K562 (cell line): ENCODE results near the gene ARHGAP29. TPM values are rescaled to one million over a fixed set of nuclear protein-coding genes. Genes with fewer than 3 reads are reported as not detected.

Experiments used
- ATAC-seq: fragments of 200-7000 bp; cut with Tn5 transposase; 3 replicates; pipeline ENCODE4 v1.9.1; 2020; ENCODE audit warnings: moderate library complexity
- BruUV-seq: library from RNA; stranded (reverse); fragments of 400-500 nt; replicated peaks from 2 replicates; lab custom pipeline; 2021; lab: Mats Ljungman, UMichigan
- CTCF ChIA-PET: fragments of 300-600 bp; formaldehyde crosslinking; extraction: SDS; loops from one replicate; lab custom pipeline; 2021; ENCODE audit warnings: low intra/inter-chr PET ratio; lab: Yijun Ruan, JAX
- POLR2A ChIA-PET: fragments of 300-600, 350-650 bp; sonication (Branson Sonifier 250); formaldehyde crosslinking; extraction: SDS; loops from one replicate; lab custom pipeline; 2021; ENCODE audit warnings: antibody characterized with exemption, inconsistent platforms; lab: Yijun Ruan, JAX
- DNase-seq, 4 experiments: peaks; one replicate each; pipeline versions ENCODE4 v3.0.0 to v3.0.0-alpha.2; 2011 to 2018; ENCODE audit warnings: low spot score in 3 of 4, mixed read lengths in 3 of 4; ENCODE audit errors: extremely low read depth in 1 of 4
- FAIRE-seq: peaks from 2 replicates; lab custom pipeline; 2011; peaks lifted over from hg19 to GRCh38; lab: Jason Lieb, UNC
- H2AFZ ChIP-seq: 2 replicates; pipeline ENCODE4 v1.6.0; 2011; ENCODE audit warnings: low read depth, low read length, control low read depth, inconsistent platforms
- H3K27ac ChIP-seq: fragments of 200-600 bp; 3 replicates; pipeline ENCODE4 v1.8.0; 2011; ENCODE audit warnings: low read depth, mild to moderate bottlenecking, control low read depth, inconsistent platforms, low read length, moderate library complexity, mixed read lengths; ENCODE audit errors: extremely low read depth
- H3K27me3 ChIP-seq, 2 experiments: fragments of 300-600 bp in 1 of 2; 2 replicates in 1 of 2; 3 replicates in 1 of 2; pipeline versions ENCODE4 v1.6.0 to v1.8.0; 2011; ENCODE audit warnings: inconsistent platforms in 2 of 2, low read length in 2 of 2, mild to moderate bottlenecking in 1 of 2, mixed read lengths in 1 of 2, moderate library complexity in 1 of 2; ENCODE audit not compliant: control insufficient read depth in 2 of 2, insufficient read depth in 2 of 2
- H3K36me3 ChIP-seq: fragments of 300-600 bp; 3 replicates; pipeline ENCODE4 v1.8.0; 2011; ENCODE audit warnings: mild to moderate bottlenecking, low read length, inconsistent platforms; ENCODE audit not compliant: control insufficient read depth, insufficient read depth
- H3K4me1 ChIP-seq, 2 experiments: fragments of 200-600 bp in 1 of 2; replicated peaks in 1 of 2; 2 replicates in 1 of 2; 3 replicates in 1 of 2; pipeline versions ENCODE4 v1.5.1 to v1.8.0; 2011; ENCODE audit warnings: inconsistent platforms in 2 of 2, low read length in 2 of 2, mild to moderate bottlenecking in 1 of 2, mixed read lengths in 1 of 2, moderate library complexity in 1 of 2; ENCODE audit not compliant: control insufficient read depth in 2 of 2, insufficient read depth in 2 of 2
- H3K4me2 ChIP-seq: 2 replicates; pipeline ENCODE4 v1.6.1; 2011; ENCODE audit warnings: low read length, control low read depth, inconsistent platforms, mixed read lengths; ENCODE audit not compliant: insufficient read depth
- H3K4me3 ChIP-seq: fragments of 200-600 bp; sonication (generic), shearing (Covaris generic); 2 replicates; pipeline ENCODE4 v1.5.1; 2016; ENCODE audit warnings: control low read depth, inconsistent platforms
- H3K79me2 ChIP-seq: fragments of 200-600 bp; 3 replicates; pipeline ENCODE4 v1.8.0; 2011; ENCODE audit warnings: low read length, inconsistent platforms; ENCODE audit not compliant: control insufficient read depth, insufficient read depth
- H3K9ac ChIP-seq, 2 experiments: 2 replicates each; pipeline versions ENCODE4 v1.6.0 to v1.6.1; 2011; ENCODE audit warnings: low read depth in 2 of 2, low read length in 2 of 2, control low read depth in 1 of 2, inconsistent platforms in 1 of 2, mild to moderate bottlenecking in 1 of 2, mixed read lengths in 1 of 2; ENCODE audit not compliant: insufficient read depth in 1 of 2
- H3K9me1 ChIP-seq: one replicate; pipeline ENCODE4 v1.6.0; 2011; ENCODE audit warnings: inconsistent platforms, mild to moderate bottlenecking, low read length, moderate library complexity; ENCODE audit not compliant: control insufficient read depth, insufficient read depth
- H3K9me3 ChIP-seq: replicated peaks from 2 replicates; pipeline ENCODE4 v1.5.1; 2011; ENCODE audit warnings: low read depth, low read length, inconsistent platforms; ENCODE audit not compliant: control insufficient read depth, insufficient read depth
- H4K20me1 ChIP-seq: replicated peaks from 2 replicates; pipeline ENCODE4 v1.6.1; 2011; ENCODE audit warnings: low read length, inconsistent platforms, mixed read lengths; ENCODE audit not compliant: control insufficient read depth, insufficient read depth
- ARID3A ChIP-seq: IDR thresholded peaks from 2 replicates; pipeline ENCODE4 v1.6.1; 2012; ENCODE audit warnings: low read depth, low read length, improper control_type of control experiment, borderline replicate concordance
- CREB3L1 ChIP-seq: fragments of 450-650 bp; IDR thresholded peaks from 2 replicates; pipeline ENCODE4 v1.6.1; 2014; ENCODE audit warnings: low read depth, mild to moderate bottlenecking, moderate library complexity, borderline replicate concordance
- CXXC5 ChIP-seq: fragments of 250-450 bp; sonication (Bioruptor Pico); IDR thresholded peaks from 2 replicates; pipeline ENCODE4 v1.8.0; 2022; ENCODE audit warnings: inconsistent platforms, mild to moderate bottlenecking, moderate library complexity
- DPF2 ChIP-seq: fragments of 450-650 bp; IDR thresholded peaks from 2 replicates; pipeline ENCODE4 v1.6.1; 2016
- KLF16 ChIP-seq: IDR thresholded peaks from 2 replicates; pipeline ENCODE4 v1.6.1; 2016; ENCODE audit warnings: antibody characterized with exemption
- MAFG ChIP-seq: fragments of 450-650 bp; conservative IDR thresholded peaks from 2 replicates; pipeline ENCODE4 v1.6.1; 2016; ENCODE audit warnings: missing genetic modification characterization, missing compliant biosample characterization
- NRF1 ChIP-seq, 2 experiments: fragments of 450-650 bp; IDR thresholded peaks in 1 of 2; conservative IDR thresholded peaks in 1 of 2; 2 replicates each; pipeline ENCODE4 v1.6.1; 2014; ENCODE audit warnings: mild to moderate bottlenecking in 2 of 2
- SAFB ChIP-seq: fragments of 200-400 bp; formaldehyde crosslinking; IDR thresholded peaks from 2 replicates; pipeline ENCODE4 v1.6.1; 2017; ENCODE audit warnings: low read depth, low read length, borderline replicate concordance
- STAT5B ChIP-seq: fragments of 250-450 bp; sonication (Bioruptor Pico); IDR thresholded peaks from 2 replicates; pipeline ENCODE4 v1.8.0; 2021; ENCODE audit warnings: mild to moderate bottlenecking, inconsistent platforms
- TGIF2 ChIP-seq: sonication (generic); formaldehyde crosslinking; IDR thresholded peaks from 2 replicates; pipeline ENCODE4 v1.8.1; 2022; ENCODE audit warnings: mild to moderate bottlenecking, missing genetic modification reagents, moderate library complexity
- ZNF121 ChIP-seq: sonication (generic); formaldehyde crosslinking; conservative IDR thresholded peaks from 2 replicates; pipeline ENCODE4 v1.8.0; 2022; ENCODE audit warnings: missing genetic modification reagents
- ZNF764 ChIP-seq: fragments of 250-450 bp; sonication (Bioruptor Pico); IDR thresholded peaks from 2 replicates; pipeline ENCODE4 v1.4.0; 2020; ENCODE audit warnings: low read depth, mild to moderate bottlenecking, moderate library complexity
- WGBS: fragments of 100-300 bp; shearing (Covaris generic); methylation state at CpG from one replicate; pipeline ENCODE4 v1.1.6; 2016; ENCODE audit warnings: low coverage, mixed read lengths; ENCODE audit not compliant: insufficient coverage; ENCODE audit errors: missing lambda C conversion rate; 5-methylcytosine and 5-hydroxymethylcytosine counted together
- in situ Hi-C: fragments of 300-500 bp; cut with MboI; formaldehyde crosslinking; loops from 4 replicates; pipeline ENCODE4 v1.15.0; 2018; ENCODE audit warnings: inconsistent platforms, mixed read lengths
- intact Hi-C: fragments of 100-400 bp; cut with micrococcal nuclease; formaldehyde crosslinking; loops from 2 replicates; pipeline ENCODE4 v1.14.2; 2022
- polyA plus RNA-seq, 8 experiments: library from polyadenylated mRNA; depleted of rRNA in 4 of 8; stranded (reverse) in 5 of 8; unstranded in 3 of 8; fragments of >200 nt; fragmentation: Nextera tagmentation in 2 of 8; fragmentation: Illumina TruSeq in 1 of 8; extraction: Ambion mirVana in 2 of 8; extraction: Trizol in 1 of 8; gene quantifications; 2 replicates each; pipeline versions ENCODE4 v1.2.1 to v1.2.3, GENCODE V29; 2011 to 2014; ENCODE audit warnings: inconsistent platforms in 1 of 8, missing spikeins in 1 of 8
- total RNA-seq, 7 experiments: library from RNA; depleted of rRNA in 6 of 7; stranded (reverse); fragments of >200 nt in 6 of 7; fragmentation: Illumina TruSeq in 2 of 7; extraction: Trizol in 2 of 7; gene quantifications; 2 replicates each; pipeline versions ENCODE4 v1.2.1 to v1.2.3, GENCODE V29; 2011 to 2021; ENCODE audit warnings: low replicate concordance in 1 of 7

Gene ARHGAP29
- total and polyA plus RNA-seq, 9 of the 15 experiments (the other 6 are each of a cell fraction or from before 2014, with no cell fraction given): under 0.01 to 0.13 (median 0.02) TPM; not detected in 5

GRCh38 chr1:94253456-94254017 is 16.2 kb upstream of the ARHGAP29 start:
- Histone ChIP-seq H3K4me1 (no peaks in the 10 kb centered on the region), H2AFZ (no peak overlapping the region), H4K20me1 (no peaks in the 10 kb centered on the region), H3K27ac (no peak overlapping the region), H3K9me1 (no peaks in the 10 kb centered on the region), H3K4me2 (no peak overlapping the region), H3K36me3 (no peaks in the 10 kb centered on the region), H3K9me3 (no peaks in the 10 kb centered on the region), H3K9ac (no peak overlapping the region), H3K4me3 (no peak overlapping the region), H3K79me2 (no peaks in the 10 kb centered on the region), H3K27me3 (peaks cover 0 to 5% of the 10 kb centered on the region in 2 experiments; a peak in 2 of 5 replicates)
- FAIRE-seq (no peak), ATAC-seq (no peak), DNase-seq (no peak)
- ChIA-PET CTCF (no interaction called here), POLR2A (interaction anchor here (1.1 kb wide), 1 partner anchor 12 kb away, joined by 3 read pairs; no protein-coding TSS in a partner anchor)
- in situ Hi-C loops (no loop called here), intact Hi-C loops (no loop called here)
- 14% methylated on average over 9 of the region's 9 CpGs for WGBS
- TF ChIP-seq CXXC5 (CRISPR knock-in tag) (0 out of 2 replicates have a peak, but pooled peaks have one; percentile 25), ZNF121 (CRISPR knock-in tag) (no peak), NRF1 (conservative IDR thresholded peaks at IDR 0.05 in 1 of 2, IDR thresholded peaks at IDR 0.05 in 1 of 2) (0 out of 4 replicates have a peak, but pooled peaks of 1 of the 2 experiments have one; percentile 14), KLF16 (no peak)
- BruUV-seq: no TSS peak

- H3K27me3 ChIP-seq: peaks cover 3 to 15% of the 10 kb centered on the region in 2 experiments; a peak in 4 of 5 replicates
- no peaks in the 10 kb centered on the region for H3K9me3 ChIP-seq
- no peak overlapping the region for H3K27ac ChIP-seq
- in situ Hi-C loops (no loop called here), intact Hi-C loops (no loop called here)
- H3K4me3 ChIP-seq: no peak overlapping the region
- H4K20me1 ChIP-seq: no peaks in the 10 kb centered on the region
- FAIRE-seq (no peak), ATAC-seq (no peak), DNase-seq (no peak)
- H3K9me1 ChIP-seq: no peaks in the 10 kb centered on the region
- ChIA-PET CTCF (no interaction called here), POLR2A (no interaction called here)
- H3K4me2 ChIP-seq: no peak overlapping the region
- WGBS: 0% methylated on average over 3 of the region's 3 CpGs
- BruUV-seq: no TSS peak
- no peaks in the 10 kb centered on the region for H3K79me2 ChIP-seq
- H2AFZ ChIP-seq: no peak overlapping the region
- H3K4me1 ChIP-seq: peaks cover 0 to 10% of the 10 kb centered on the region in 2 experiments; a peak in 2 of 5 replicates
- no peak overlapping the region for H3K9ac ChIP-seq
- H3K36me3 ChIP-seq: no peaks in the 10 kb centered on the region
- no peak for TF ChIP-seq MAFG (tag)
- no peak for TF ChIP-seq TGIF2 (CRISPR knock-in tag)
- TF ChIP-seq DPF2: no peak
- no peak for TF ChIP-seq CREB3L1
- TF ChIP-seq SAFB: no peak
- no peak for TF ChIP-seq STAT5B
- no peak for TF ChIP-seq ZNF764 (CRISPR knock-in tag)
- no peak for TF ChIP-seq ARID3A
These were observed 13.0 kb upstream of the ARHGAP29 start for GRCh38 chr1:94250341-94250740.
